K562 (cell line): ENCODE data around the gene SEC24A. TPM values are rescaled to one million over a fixed set of nuclear protein-coding genes. Genes with fewer than 3 reads are reported as not detected.

Experiments used
- ARNT ChIP-seq, 2 experiments: fragments of 450-650 bp; IDR thresholded peaks; 2 replicates each; pipeline ENCODE4 v1.6.1; 2016; ENCODE audit warnings: mild to moderate bottlenecking in 1 of 2
- CEBPZ ChIP-seq: fragments of 150-350 bp; IDR thresholded peaks from 2 replicates; pipeline ENCODE4 v1.6.1; 2014; ENCODE audit warnings: low read depth, mild to moderate bottlenecking, low read length, borderline replicate concordance
- DDX20 ChIP-seq: fragments of 450-650 bp; IDR thresholded peaks from 2 replicates; pipeline ENCODE4 v1.6.1; 2016; ENCODE audit warnings: missing genetic modification characterization, low read depth, mild to moderate bottlenecking, missing compliant biosample characterization, moderate library complexity
- ETV1 ChIP-seq: fragments of 450-650 bp; conservative IDR thresholded peaks from 2 replicates; pipeline ENCODE4 v1.6.1; 2016; ENCODE audit warnings: missing genetic modification characterization, control low read depth, low read depth, missing compliant biosample characterization
- FOXO4 ChIP-seq: fragments of 450-650 bp; formaldehyde crosslinking; IDR thresholded peaks from 2 replicates; pipeline ENCODE4 v1.4.0; 2020; ENCODE audit warnings: mild to moderate bottlenecking, moderate library complexity
- FUS ChIP-seq: fragments of 200-400 bp; formaldehyde crosslinking; optimal IDR thresholded peaks from 2 replicates; pipeline ENCODE3; 2017; ENCODE audit warnings: low read depth, low read length
- GABPB2 ChIP-seq: fragments of 250-450 bp; sonication (Bioruptor Pico); conservative IDR thresholded peaks from 2 replicates; pipeline ENCODE4 v1.5.1; 2021; ENCODE audit warnings: mild to moderate bottlenecking
- JUN ChIP-seq, 2 experiments: sonication (generic) in 1 of 2; formaldehyde crosslinking in 1 of 2; IDR thresholded peaks; 2 replicates each; pipeline versions ENCODE4 v1.6.1 to v1.8.0; 2012 to 2022; ENCODE audit warnings: borderline replicate concordance in 2 of 2, mild to moderate bottlenecking in 2 of 2, improper control_type of control experiment in 1 of 2, low read depth in 1 of 2, low read length in 1 of 2, missing genetic modification reagents in 1 of 2
- MYNN ChIP-seq, 2 experiments: sonication (generic); formaldehyde crosslinking in 1 of 2; IDR thresholded peaks; 2 replicates each; pipeline versions ENCODE4 v1.5.0 to v1.6.1; 2016 to 2020; ENCODE audit warnings: antibody characterized with exemption in 1 of 2, missing genetic modification reagents in 1 of 2
- NONO ChIP-seq, 2 experiments: fragments of 200-400 bp in 1 of 2; fragments of 450-650 bp in 1 of 2; formaldehyde crosslinking in 1 of 2; IDR thresholded peaks; 2 replicates each; pipeline ENCODE4 v1.6.1; 2017; ENCODE audit warnings: low read depth in 2 of 2, mild to moderate bottlenecking in 2 of 2, moderate library complexity in 2 of 2, low read length in 1 of 2
- PCBP1 ChIP-seq: fragments of 200-400 bp; formaldehyde crosslinking; IDR thresholded peaks from 2 replicates; pipeline ENCODE4 v1.6.1; 2018; ENCODE audit warnings: mild to moderate bottlenecking, low read depth, low read length; ENCODE audit not compliant: poor library complexity, severe bottlenecking
- POLR3A ChIP-seq: IDR thresholded peaks from 2 replicates; pipeline ENCODE4 v1.6.1; 2011; ENCODE audit warnings: borderline replicate concordance, mild to moderate bottlenecking, moderate library complexity; ENCODE audit not compliant: insufficient read length, insufficient read depth; ENCODE audit errors: extremely low read depth
- TFAP4 ChIP-seq: sonication (generic); formaldehyde crosslinking; IDR thresholded peaks from 2 replicates; pipeline ENCODE4 v1.8.0; 2022; ENCODE audit warnings: missing genetic modification reagents, mild to moderate bottlenecking, moderate library complexity, borderline replicate concordance
- ZBTB17 ChIP-seq: fragments of 450-650 bp; formaldehyde crosslinking; IDR thresholded peaks from 2 replicates; pipeline ENCODE4 v1.4.0; 2020; ENCODE audit warnings: mild to moderate bottlenecking
- ZKSCAN1 ChIP-seq: fragments of 150-350 bp; IDR thresholded peaks from 2 replicates; pipeline ENCODE4 v1.6.1; 2016; ENCODE audit warnings: low read depth, low read length
- ZNF12 ChIP-seq: sonication (generic); formaldehyde crosslinking; IDR thresholded peaks from 2 replicates; pipeline ENCODE4 v1.4.0; 2020; ENCODE audit warnings: mild to moderate bottlenecking, missing genetic modification reagents
- ZNF184 ChIP-seq: sonication (generic); formaldehyde crosslinking; IDR thresholded peaks from 2 replicates; pipeline ENCODE4 v1.5.0; 2020; ENCODE audit warnings: missing genetic modification reagents
- ZNF584 ChIP-seq: fragments of 200-800 bp; sonication (Bioruptor generic); IDR thresholded peaks from 2 replicates; pipeline ENCODE4 v1.6.1; 2016; ENCODE audit warnings: low read depth, mild to moderate bottlenecking, missing genetic modification characterization, missing compliant biosample characterization
- ZNF76 ChIP-seq: fragments of 250-450 bp; sonication (Bioruptor Pico); IDR thresholded peaks from 2 replicates; pipeline ENCODE4 v1.4.0; 2020; ENCODE audit warnings: mild to moderate bottlenecking, moderate library complexity, borderline replicate concordance
- ZZZ3 ChIP-seq: fragments of 450-650 bp; IDR thresholded peaks from 2 replicates; pipeline ENCODE4 v1.6.1; 2016; ENCODE audit warnings: antibody characterized with exemption, mild to moderate bottlenecking, moderate library complexity
- polyA plus RNA-seq, 8 experiments: library from polyadenylated mRNA; depleted of rRNA in 4 of 8; stranded (reverse) in 5 of 8; unstranded in 3 of 8; fragments of >200 nt; fragmentation: Nextera tagmentation in 2 of 8; fragmentation: Illumina TruSeq in 1 of 8; extraction: Ambion mirVana in 2 of 8; extraction: Trizol in 1 of 8; gene quantifications; 2 replicates each; pipeline versions ENCODE4 v1.2.1 to v1.2.3, GENCODE V29; 2011 to 2014; ENCODE audit warnings: inconsistent platforms in 1 of 8, missing spikeins in 1 of 8
- total RNA-seq, 7 experiments: library from RNA; depleted of rRNA in 6 of 7; stranded (reverse); fragments of >200 nt in 6 of 7; fragmentation: Illumina TruSeq in 2 of 7; extraction: Trizol in 2 of 7; gene quantifications; 2 replicates each; pipeline versions ENCODE4 v1.2.1 to v1.2.3, GENCODE V29; 2011 to 2021; ENCODE audit warnings: low replicate concordance in 1 of 7

Gene SEC24A
- total and polyA plus RNA-seq, 9 of the 15 experiments (the other 6 are each of a cell fraction or from before 2014, with no cell fraction given) = 7.9 to 36.5 (median 17.5) TPM

GRCh38 chr5:134648425-134649162 lies at the start of gene SEC24A (continued):
- no peak for TF ChIP-seq NONO (IDR thresholded peaks at IDR 0.05; ENCODE audit: low read depth in 2 of 2, low read length in 1 of 2)
- peak; percentile 83 for TF ChIP-seq ETV1 (tag)
- TF ChIP-seq FOXO4 = no peak
- TF ChIP-seq ARNT (IDR thresholded peaks at IDR 0.05) = peak in 1 of 2 experiments; percentile 53; a peak in 1 of 4 replicates
- peak; percentile 77; the same call in 1 of the 2 replicates for TF ChIP-seq MYNN (IDR thresholded peaks at IDR 0.05)
- TF ChIP-seq MYNN (CRISPR knock-in tag; IDR thresholded peaks at IDR 0.05) = no peak
- TF ChIP-seq DDX20 = no peak
- TF ChIP-seq POLR3A = no peak
- TF ChIP-seq TFAP4 (CRISPR knock-in tag) = peak; percentile 88
- TF ChIP-seq ZKSCAN1 = 0 out of 2 replicates have a peak, but pooled peaks have one; percentile 24
- TF ChIP-seq CEBPZ = no peak
- no peak for TF ChIP-seq ZNF12
- TF ChIP-seq ZNF184 = no peak
- TF ChIP-seq FUS = peak; percentile 8
- peak; percentile 44; the same call in 1 of the 2 replicates for TF ChIP-seq JUN (IDR thresholded peaks at IDR 0.05; ENCODE audit: borderline replicate concordance, low read depth, low read length)
- TF ChIP-seq JUN (CRISPR knock-in tag; IDR thresholded peaks at IDR 0.05; ENCODE audit: borderline replicate concordance) = peak; percentile 14; the same call in 1 of the 2 replicates
- TF ChIP-seq ZBTB17 (CRISPR knock-in tag) = no peak
- TF ChIP-seq PCBP1 = no peak
- TF ChIP-seq GABPB2 (CRISPR knock-in tag) = no peak
- TF ChIP-seq ZNF584 (CRISPR knock-in tag) = no peak
- no peak for TF ChIP-seq ZZZ3
- TF ChIP-seq ZNF76 (CRISPR knock-in tag) = no peak
